Stimulated activated CD4-positive, alpha-beta T cell treated with anti-CD3 and anti-CD28 coated beads, Interleukin-12 subunit alpha, Interleukin-12 subunit beta, amount 100 ng/mL, for 4 hours (primary cell): ENCODE data around the gene LRRC74A.
A peak's percentile ranks its signal among the peaks of the same experiment; 100 is the strongest.
"Not testable (repeated sequence)": the region's sequence is repeated elsewhere in the genome, so short reads cannot be mapped to it uniquely, and the experiment has no call there.

ENCODE experiments used
- DNase-seq: peaks from one replicate; pipeline ENCODE4 v3.0.0-alpha.2; 2020

The LRRC74A gene

DNA sequence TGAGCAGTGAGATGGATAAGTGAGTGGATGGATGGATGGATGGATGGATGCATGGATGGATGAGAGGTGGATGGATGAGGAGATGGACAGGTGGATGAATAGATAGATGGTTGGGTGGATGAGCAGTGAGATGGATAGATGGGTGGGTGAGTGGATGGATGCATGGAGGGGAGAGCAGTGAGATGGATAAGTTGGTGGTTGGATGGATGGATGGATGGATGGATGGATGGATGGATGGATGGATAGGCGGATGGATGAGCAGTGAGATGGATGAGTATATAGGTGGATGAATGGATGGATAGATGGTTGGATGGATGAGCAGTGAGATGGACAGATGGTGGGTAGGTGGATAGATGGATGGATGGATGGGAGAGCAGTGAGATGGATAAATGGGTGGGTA lies 30.6 kb downstream of the LRRC74A start:
- DNase-seq: no peak

DNA sequence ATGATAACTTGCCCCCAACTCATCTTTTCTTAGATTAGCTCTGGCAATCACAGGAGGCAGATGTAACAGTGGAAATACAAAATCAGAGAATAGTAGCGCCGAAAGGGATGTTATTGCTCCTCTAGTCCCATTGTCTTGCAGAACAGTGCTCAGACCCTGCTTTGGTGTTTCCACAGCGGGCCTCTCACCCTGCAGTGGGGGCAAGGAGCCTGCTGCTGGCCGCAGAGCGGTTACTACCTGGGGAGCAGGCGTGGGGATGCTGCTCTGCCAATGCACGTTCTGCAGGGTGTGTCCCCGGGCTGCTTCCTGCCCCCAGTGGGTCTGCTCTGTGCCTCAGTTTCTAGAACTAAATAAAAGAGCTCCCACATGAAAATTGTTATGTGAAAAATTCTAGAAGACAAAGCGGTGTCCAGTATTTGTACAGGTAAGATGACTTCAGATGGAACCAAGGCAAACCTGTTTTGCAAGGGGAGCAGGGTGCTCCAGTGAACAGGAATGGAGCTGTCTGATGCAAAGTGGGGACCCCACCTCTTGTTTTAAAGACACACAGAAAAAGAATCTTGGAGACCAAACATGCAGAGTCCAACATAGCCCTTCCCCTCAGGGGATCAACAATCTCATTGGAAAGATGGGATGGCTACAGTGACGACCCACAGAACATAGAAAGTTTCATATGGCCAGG lies 35.5 kb downstream of the LRRC74A start:
- DNase-seq: no peak

- no peak for DNase-seq
These were observed 36.5 kb downstream of the LRRC74A start for GRCh38 chr14:76862546-76863282.

GRCh38 chr14:76863724-76864407 lies 37.7 kb downstream of the LRRC74A start:
- no peak for DNase-seq

- no peak for DNase-seq
These were observed 40.2 kb downstream of the LRRC74A start for GRCh38 chr14:76866456-76866855.

DNA sequence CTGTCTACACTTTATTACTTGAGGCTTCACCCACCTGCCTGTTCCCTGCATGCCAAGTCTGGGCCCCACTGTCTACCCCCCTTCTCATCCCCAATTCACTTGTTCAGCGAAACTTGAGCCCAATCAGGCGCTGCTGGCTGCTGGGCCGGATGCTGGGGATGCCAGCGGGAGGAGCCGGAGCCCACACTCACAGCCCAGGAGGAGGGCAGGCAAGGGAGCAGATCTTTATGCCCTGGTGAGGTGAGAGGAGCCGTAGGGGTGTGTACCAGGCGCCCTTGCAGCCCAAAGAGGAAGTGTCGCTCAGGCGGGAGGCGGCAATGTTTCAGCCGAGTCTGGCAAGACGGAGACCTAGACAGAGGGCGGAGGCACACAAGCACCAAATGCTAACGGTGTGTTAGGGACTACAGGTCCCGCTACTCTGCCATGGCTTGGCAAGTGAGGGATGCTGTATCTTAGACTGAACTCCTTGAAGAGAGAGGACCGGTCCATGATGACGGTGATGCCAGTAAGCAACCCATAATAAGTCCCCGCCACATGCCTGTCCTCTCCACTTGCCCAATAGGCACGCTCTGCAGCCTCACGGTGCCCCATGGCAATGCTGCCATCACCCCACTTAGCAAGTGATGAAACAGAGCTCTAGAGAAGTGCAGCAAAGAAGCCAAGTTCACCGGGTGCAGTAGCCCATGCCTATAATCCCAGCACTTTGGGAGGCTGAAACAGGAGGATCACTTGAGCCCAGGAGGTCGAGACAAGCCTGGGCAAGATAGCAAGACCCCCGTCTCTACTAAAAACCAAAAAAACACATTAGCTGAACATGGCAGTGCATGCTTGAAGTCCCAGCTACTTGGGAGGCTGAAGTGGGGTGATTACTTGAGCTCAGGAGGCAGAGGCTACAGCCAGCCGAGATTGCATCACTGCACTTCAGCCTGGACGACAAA lies 41.6 kb downstream of the LRRC74A start:
- peak; percentile 35 for DNase-seq

GRCh38 chr14:76868454-76869170 lies 42.4 kb downstream of the LRRC74A start:
- DNase-seq: no peak

DNA sequence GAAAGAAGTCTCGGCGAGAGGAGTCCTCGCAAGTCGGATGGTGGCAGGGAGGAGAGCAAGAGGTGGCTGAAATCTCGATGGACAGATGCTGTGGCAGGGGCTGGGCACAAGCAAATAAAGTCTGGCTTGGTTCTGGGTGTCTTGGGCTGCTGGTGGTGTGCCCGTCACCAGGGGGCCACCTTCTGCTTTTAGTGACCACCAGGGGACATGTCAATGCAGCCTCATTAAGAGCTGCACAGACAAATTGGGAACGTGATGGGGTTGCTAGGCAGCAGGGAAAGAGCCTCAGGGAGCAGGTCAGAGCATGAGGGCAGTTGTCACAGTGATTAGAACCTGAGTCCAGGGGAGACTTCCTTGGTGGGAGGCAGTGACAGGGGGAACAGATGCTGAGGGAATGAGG lies 44.0 kb downstream of the LRRC74A start:
- no peak for DNase-seq

DNA sequence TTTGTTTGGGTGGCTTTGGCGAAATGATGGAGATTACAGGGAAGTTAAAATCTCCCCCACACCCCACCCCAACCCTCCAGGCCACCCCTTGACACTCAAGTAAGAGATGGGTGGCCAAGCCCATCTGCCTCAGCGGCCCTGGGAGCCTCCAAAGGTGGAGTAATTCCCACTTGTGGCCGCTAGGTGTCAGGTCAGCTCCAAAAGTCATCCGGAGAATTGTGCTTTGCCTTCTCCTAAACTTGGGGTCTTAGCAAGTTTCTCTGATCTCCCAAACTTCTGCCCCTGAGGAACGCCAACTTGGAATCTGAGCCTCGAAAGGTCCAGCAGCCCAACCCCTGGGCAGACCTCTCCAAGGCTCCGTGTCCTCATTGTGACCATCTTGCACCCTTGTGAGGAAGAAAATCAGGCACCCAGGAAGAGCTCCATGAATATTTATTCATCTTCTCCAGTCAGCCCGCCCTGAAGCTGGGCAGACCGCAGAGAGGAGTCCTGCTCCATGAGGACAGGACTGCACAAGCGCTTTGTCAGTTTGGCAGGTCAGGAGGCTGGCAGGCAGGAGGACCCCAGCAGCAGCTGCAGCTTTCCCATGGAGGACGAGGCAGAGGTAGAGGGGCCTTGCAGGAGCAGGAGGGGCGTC lies 46.7 kb downstream of the LRRC74A start:
- peak; percentile 57 for DNase-seq

DNA sequence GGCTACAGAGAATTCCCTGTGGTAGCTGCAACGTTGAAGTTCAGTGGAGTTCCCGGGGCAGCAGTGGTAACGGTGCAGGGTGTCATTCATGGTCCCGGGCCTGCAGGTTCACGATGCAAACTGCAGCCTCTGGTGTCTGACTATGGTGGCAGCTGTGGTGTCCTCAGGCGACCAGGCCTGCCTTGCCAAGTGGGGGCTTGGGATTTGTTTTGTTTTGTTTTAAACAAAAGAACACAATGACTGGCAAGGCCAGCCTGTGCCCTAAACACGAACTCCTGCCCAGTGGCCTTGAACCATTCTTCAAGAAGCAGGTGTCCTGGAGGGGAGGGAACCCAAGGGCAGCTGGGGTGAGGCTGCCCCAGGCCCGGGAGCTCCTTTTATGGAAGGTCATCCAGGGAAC lies 48.5 kb downstream of the LRRC74A start:
- DNase-seq: no peak

- peak; percentile 31 for DNase-seq
These were observed 49.9 kb downstream of the LRRC74A start for GRCh38 chr14:76876076-76876475.

GRCh38 chr14:76877871-76878270 lies 51.7 kb downstream of the LRRC74A start:
- DNase-seq: no peak

GRCh38 chr14:76880449-76880848 lies 54.2 kb downstream of the LRRC74A start:
- no peak for DNase-seq

GRCh38 chr14:76881348-76881747 lies 55.1 kb downstream of the LRRC74A start:
- no peak for DNase-seq

DNA sequence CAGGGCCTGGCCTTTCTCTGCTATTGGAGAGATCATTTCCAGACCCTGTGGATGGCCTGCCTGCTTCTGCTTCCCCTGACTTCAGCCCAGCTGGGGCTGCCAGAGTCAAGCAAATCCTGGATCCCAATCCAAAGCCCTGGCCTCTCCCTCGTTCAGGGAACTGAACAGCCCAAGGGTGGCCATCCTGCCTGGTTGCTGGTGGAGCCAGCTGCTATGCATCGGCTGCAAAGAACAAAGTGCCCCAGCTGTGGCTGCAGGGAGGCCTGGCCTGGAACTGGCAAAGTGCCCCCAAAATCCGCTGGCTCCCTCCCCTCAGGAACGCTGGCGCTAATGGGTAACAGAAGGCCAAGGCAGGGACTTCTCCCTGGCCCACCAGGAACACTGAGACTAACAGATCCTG lies 56.4 kb downstream of the LRRC74A start:
- no peak for DNase-seq

DNA sequence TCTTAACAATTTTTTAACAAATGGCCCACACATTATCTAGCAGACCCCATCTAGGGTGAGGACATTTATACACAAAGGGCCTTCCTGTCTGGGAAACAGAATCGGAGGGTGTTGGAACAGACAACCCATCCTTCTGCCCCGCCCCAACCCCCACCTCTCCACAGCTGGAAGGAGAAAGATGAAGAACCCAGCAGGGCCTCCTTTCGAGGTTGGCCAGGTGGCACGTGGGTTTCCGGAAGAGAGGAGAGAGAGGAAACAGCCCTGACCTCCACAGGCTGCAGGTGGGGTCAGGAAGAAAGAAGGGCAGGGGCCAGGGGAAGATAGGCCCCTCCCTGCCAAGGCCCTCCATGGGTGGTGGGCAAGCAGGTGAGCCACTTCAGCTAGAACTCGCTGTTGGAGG lies 57.2 kb downstream of the LRRC74A start:
- DNase-seq: no peak

GRCh38 chr14:76884394-76884793 lies 58.2 kb downstream of the LRRC74A start:
- DNase-seq: no peak

DNA sequence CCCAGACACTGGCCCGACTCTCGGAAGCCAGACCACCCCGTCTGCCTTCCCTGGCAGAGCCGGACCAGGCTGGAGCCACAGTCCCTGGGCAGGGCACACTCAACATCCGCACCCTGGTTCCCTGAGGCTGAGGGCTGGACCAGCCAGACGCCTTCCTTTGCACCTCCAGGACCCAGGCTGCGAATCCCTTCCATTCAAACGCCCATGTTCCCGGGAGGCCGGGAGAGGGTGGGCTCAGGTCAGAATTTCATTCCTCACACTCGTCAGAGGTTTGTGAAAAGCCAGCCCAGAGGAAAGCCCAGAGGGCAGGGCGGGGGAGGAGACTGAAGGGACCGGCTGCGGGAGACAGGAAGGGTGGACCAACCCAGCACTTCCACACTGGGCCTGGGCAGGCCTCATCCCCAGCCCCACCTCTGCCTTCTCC lies 58.7 kb downstream of the LRRC74A start:
- DNase-seq: no peak

DNA sequence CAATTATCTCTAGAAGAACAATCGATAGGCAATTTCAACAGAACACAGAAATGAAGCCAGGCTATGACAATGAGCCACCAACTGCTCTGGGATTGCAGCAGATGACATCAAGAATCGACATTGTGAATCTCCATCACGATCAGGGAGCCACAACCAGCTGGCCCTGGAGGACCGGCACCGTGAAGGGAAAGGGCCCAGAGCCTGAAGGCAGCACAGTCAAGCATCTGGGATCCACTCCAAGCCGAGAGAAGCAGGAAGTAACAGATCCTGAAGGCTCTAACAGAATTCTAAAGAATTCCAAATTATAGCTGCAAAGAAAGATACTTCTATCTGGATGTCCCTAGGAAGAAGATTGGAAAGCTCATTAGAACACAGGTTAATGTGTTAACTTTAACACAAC lies 61.0 kb downstream of the LRRC74A start:
- DNase-seq: no peak

GRCh38 chr14:76891391-76891790 lies 65.2 kb downstream of the LRRC74A start:
- DNase-seq: no peak

GRCh38 chr14:76894308-76894707 lies 68.1 kb downstream of the LRRC74A start:
- DNase-seq: no peak

- DNase-seq: not testable (repeated sequence)
These were observed 71.8 kb downstream of the LRRC74A start for GRCh38 chr14:76898006-76898405.
